Breast epithelium (tissue), 3 donors: ENCODE data around the gene HSPA2.

Experiments
- CTCF ChIP-seq, 3 donors: fragments of 450-650 bp; IDR thresholded peaks; one replicate each; pipeline ENCODE4 v1.5.1; 2016 to 2017; ENCODE audit warnings: antibody characterized with exemption in 3 of 3, mild to moderate bottlenecking in 3 of 3, moderate library complexity in 3 of 3
- POLR2A ChIP-seq: fragments of 450-650 bp; IDR thresholded peaks from one replicate; pipeline ENCODE4 v1.6.1; 2016; ENCODE audit warnings: antibody characterized with exemption, mild to moderate bottlenecking, moderate library complexity

GRCh38 chr14:64507376-64508156 lies 33.0 kb upstream of the HSPA2 start:
- no peak for TF ChIP-seq POLR2A
- TF ChIP-seq CTCF (IDR thresholded peaks at IDR 0.05) = no peak
